Measurements from ENCODE around the gene TELO2.

TELO2 gene

DNA sequence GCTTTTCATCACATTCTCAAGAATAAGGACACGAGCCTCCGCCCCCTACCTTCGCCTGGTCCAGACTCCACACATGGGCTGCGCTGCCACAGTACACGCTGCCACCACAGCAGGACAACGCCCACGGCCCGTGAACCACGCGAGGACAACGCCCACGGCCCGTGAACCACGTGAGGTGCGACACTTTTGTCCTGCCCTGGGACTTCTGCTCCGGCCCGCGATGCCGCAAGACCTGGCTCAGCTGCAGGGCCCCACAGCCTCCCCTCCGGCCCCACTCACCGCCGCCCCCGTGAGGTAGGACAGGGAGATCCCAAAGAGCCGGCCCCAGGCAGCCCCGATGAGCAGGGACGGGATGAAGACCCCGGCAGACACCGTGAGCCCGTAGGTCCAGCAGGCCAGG lies 42.9 kb upstream of the TELO2 start:
- FAIRE-seq, result no peak
- TF ChIP-seq POLR2A (IDR thresholded peaks at IDR 0.05; ENCODE audit: low read depth, low read length), result no peak
- TF ChIP-seq TAF1 (IDR thresholded peaks at IDR 0.05; ENCODE audit: borderline replicate concordance, low read depth, low read length), result no peak
- TF ChIP-seq POLR2AphosphoS5 (IDR thresholded peaks at IDR 0.05; ENCODE audit: low read depth, low read length), result no peak
- no peak for DNase-seq (ENCODE audit: insufficient read length)

DNA sequence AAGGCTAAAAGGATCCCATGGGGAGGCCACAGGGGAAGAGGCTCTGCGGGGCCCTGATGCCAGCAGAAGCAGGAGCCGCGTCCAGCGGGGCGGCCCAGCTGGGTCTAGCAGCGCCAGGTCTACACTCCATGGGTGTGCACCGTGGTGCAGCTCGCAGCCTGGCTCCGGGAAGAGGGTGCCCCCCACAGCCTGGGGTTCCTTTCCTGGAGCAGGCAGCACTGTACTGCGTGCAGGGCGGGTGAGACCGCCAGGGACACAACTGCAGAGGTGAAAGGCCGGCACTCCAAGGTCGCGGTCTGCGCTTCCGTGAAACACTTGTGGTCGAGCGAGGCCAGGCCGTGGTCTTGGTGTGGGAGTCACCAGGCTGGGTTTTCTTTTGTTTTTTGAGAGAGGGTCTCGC lies 42.3 kb upstream of the TELO2 start:
- no peak for FAIRE-seq
- no peak for TF ChIP-seq TAF1 (IDR thresholded peaks at IDR 0.05; ENCODE audit: borderline replicate concordance, low read depth, low read length)
- no peak for TF ChIP-seq POLR2A (IDR thresholded peaks at IDR 0.05; ENCODE audit: low read depth, low read length)
- TF ChIP-seq POLR2AphosphoS5 (IDR thresholded peaks at IDR 0.05; ENCODE audit: low read depth, low read length), result no peak
- no peak for DNase-seq (ENCODE audit: insufficient read length)

DNA sequence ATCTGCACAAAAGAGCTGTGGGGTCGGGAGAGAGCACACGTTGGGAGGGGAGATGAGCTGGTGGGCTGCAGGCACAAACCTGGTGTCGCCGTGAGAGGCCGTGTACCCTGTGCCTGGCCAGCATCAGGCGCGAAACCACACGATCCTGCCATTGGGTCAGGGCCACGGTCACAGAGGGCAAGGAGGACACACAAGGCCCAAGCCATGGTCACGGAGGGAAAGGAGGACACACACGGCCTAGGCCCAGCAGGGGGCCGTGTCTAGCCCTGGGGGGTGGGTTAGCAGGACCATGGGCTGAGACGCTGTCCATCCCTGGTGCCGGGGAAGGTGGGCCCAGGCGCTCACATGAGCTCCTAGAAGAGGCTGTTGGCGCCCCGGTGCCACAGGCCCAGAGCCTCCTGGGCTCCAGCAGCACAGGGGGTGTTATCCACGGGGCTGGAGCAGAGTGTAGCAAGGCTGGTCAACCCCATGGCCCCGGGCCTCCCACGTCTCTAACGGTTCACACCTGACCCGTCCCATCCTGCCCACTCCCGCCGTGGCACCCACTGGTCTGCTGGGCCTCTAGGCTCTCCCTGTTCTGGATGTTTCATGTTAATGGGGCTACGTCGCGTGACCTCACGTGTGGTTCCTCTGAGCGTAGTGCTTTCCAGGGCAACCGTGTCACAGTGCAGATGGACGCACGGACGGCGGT lies 41.3 kb upstream of the TELO2 start:
- FAIRE-seq (no peak), DNase-seq (ENCODE audit: insufficient read length) (no peak)
- no peak for TF ChIP-seq TAF1 (IDR thresholded peaks at IDR 0.05; ENCODE audit: borderline replicate concordance, low read depth, low read length)
- no peak; the same call in 1 of the 2 replicates for TF ChIP-seq POLR2AphosphoS5 (IDR thresholded peaks at IDR 0.05; ENCODE audit: low read depth, low read length)
- TF ChIP-seq POLR2A (IDR thresholded peaks at IDR 0.05; ENCODE audit: low read depth, low read length), result no peak

DNA sequence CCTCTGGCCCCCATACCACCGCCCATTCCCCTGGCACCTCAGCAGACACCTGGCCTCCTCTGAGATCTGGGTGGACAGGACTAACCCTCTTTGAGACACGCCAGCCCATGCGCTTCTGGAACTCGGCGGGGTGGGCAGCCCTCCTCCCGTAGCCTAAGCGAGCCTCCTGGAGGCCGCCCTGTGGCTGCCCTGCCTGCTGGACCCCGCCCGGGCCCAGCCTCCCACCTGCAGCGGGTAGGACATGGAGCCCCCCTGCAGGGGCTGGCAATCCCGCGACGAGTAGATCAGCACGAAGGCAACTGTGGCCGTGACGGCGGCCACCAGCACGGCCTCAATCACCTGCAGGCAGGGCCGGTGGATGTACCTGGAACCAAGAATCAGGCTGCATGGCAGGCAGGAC lies 40.6 kb upstream of the TELO2 start:
- TF ChIP-seq TAF1 (IDR thresholded peaks at IDR 0.05; ENCODE audit: borderline replicate concordance, low read depth, low read length) (no peak), POLR2AphosphoS5 (IDR thresholded peaks at IDR 0.05; ENCODE audit: low read depth, low read length) (no peak), POLR2A (IDR thresholded peaks at IDR 0.05; ENCODE audit: low read depth, low read length) (no peak)
- DNase-seq (ENCODE audit: insufficient read length), result no peak
- FAIRE-seq, result no peak

DNA sequence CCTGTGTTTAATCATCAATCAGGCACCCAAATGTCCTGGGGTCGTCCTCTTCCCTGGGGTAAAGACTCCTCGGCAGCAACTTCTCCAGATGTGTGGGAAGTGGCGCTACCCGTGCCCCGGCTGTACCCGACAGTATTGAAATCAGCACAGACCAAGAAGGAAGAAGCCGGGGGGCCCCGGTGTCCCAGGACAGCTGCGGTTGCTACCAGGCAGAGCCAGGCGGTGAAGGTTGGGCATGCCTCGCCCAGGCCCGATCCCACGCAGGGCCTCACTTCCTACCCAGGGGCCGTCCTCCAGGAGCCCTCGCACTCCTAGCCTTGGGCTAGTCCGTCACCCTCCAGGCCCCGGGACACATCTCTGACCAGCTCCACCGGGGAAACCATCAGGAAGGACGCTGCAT lies 39.8 kb upstream of the TELO2 start:
- FAIRE-seq (no peak), DNase-seq (ENCODE audit: insufficient read length) (no peak)
- TF ChIP-seq POLR2A (IDR thresholded peaks at IDR 0.05; ENCODE audit: low read depth, low read length) (no peak), TAF1 (IDR thresholded peaks at IDR 0.05; ENCODE audit: borderline replicate concordance, low read depth, low read length) (no peak), POLR2AphosphoS5 (IDR thresholded peaks at IDR 0.05; ENCODE audit: low read depth, low read length) (no peak)

DNA sequence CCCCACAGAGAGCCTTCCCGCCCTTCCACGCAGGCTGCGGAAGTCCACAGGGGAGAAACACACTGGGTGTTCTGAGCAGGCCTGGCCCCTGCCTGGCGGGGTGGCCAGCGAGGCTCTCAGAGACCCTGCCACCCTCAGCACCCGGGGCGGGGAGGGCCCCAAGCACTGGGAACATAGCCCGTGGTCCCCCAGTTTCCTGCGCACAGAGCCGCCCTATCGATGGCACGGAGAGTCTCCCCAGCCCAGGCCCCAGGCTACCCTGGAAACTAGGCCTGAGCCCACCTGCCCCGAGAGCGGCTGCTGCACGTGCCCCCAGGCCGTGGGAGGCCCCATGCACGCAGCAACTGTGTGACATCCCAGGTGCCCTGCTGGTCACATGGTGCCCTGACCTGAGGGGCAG lies 38.6 kb upstream of the TELO2 start:
- no peak for DNase-seq (ENCODE audit: insufficient read length)
- TF ChIP-seq TAF1 (IDR thresholded peaks at IDR 0.05; ENCODE audit: borderline replicate concordance, low read depth, low read length), result no peak
- TF ChIP-seq POLR2AphosphoS5 (IDR thresholded peaks at IDR 0.05; ENCODE audit: low read depth, low read length), result no peak
- TF ChIP-seq POLR2A (IDR thresholded peaks at IDR 0.05; ENCODE audit: low read depth, low read length), result no peak
- FAIRE-seq, result no peak

DNA sequence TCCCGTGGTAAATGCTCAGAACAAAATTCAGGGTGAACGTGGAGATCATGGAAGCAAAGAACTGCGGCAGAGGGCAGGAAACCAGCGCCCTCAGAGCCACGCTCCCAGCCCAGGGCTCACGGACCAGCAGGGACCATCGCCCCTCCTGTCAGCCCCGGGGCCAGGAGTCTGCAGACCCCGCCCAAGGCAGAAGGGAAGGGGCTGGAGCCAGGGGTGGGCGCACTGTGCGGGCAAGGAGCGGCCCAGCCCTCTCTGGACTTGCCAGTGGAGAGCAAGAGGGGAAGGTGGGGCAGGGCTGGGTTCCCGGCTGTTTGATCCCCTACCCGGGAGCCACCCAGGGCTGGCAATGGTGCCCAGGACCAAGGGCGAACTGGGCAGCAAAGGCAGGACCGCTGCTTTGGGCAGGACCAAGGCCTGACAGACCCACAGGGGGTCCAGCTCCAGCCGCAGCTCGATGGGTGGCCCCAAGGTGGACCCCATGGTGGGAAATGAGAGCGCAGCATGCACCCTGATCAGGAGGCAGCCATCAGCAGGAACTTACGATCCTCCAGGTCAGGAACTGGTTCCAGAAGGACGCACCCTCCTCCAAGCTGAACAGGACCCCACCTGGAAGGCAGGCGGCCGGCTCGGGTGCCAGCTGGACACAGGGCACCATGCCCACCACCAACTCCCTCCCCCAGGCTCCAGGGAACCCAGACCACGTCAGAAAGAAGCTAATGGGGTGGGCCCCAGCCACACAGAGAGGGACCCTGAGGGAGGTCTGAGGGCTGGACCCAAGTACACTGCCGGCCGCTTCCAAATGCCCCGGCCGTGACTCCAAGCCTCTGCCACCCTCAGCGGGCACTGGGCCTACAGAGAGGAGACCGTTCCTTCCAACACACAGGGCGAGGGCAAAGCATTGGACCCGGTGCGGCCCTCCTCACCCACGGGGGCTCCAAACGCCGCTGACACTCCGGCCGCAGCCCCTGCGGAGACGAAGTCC lies 37.7 kb upstream of the TELO2 start:
- TF ChIP-seq POLR2AphosphoS5 (IDR thresholded peaks at IDR 0.05; ENCODE audit: low read depth, low read length), result no peak
- no peak for TF ChIP-seq TAF1 (IDR thresholded peaks at IDR 0.05; ENCODE audit: borderline replicate concordance, low read depth, low read length)
- no peak for TF ChIP-seq POLR2A (IDR thresholded peaks at IDR 0.05; ENCODE audit: low read depth, low read length)
- FAIRE-seq, result no peak
- DNase-seq (ENCODE audit: insufficient read length), result no peak

DNA sequence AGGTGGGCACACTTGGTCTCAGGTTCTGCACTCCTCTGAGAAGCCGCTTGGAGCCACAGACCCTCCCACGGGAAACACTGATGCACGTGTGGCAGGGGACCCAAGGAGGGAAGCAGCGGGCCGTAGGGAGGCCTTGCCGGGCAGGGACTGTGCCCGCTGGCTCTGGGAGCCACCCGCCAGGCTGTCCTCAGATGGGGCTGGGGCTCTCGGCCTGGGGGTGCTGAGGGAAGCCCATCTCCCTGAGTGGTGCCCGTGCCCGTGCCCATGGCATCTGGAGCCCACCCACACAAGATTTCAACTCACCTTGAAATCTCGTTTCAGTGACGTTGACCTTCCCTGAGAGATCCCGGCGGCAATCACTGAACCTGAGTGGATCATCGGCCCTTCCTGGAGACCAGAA lies 36.2 kb upstream of the TELO2 start:
- DNase-seq (ENCODE audit: insufficient read length) (no peak), FAIRE-seq (no peak)
- TF ChIP-seq POLR2AphosphoS5 (IDR thresholded peaks at IDR 0.05; ENCODE audit: low read depth, low read length), result no peak
- no peak for TF ChIP-seq POLR2A (IDR thresholded peaks at IDR 0.05; ENCODE audit: low read depth, low read length)
- TF ChIP-seq TAF1 (IDR thresholded peaks at IDR 0.05; ENCODE audit: borderline replicate concordance, low read depth, low read length), result no peak

DNA sequence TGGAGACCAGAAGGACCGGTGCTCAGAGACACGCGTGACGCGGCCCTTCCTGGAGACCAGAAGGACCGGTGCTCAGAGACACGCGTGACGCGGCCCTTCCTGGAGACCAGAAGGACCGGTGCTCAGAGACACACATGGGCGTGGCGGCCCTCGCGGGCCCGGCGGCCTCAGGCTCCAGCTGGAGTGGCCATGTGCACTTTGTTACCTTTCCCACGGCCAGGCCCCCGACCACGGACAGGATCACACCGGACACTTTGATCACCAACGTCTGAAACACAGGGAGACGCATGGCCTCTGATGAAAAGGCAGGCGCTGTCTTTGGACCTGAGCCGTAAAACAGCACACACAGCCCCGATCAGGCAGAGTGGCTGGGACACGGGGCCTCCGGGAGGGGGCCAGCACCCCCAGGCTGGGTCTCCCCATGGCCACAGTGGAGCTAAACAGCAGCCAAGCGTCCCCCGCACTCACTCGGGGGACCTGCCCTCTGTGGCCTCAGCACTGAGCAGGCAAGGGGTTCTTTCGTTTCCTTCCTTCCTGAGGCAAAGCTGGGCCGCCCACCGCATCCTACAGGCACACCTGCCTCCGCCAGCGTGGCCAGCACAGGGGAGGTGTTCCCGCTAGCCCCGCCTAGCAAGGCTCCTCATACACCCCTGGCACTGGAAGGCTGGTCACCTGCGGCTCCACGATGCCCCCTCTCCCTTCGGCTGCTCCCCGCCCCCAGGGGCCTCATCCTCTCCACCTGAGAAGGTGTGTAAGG lies 35.5 kb upstream of the TELO2 start:
- no peak for FAIRE-seq
- DNase-seq (ENCODE audit: insufficient read length), result no peak
- TF ChIP-seq TAF1 (IDR thresholded peaks at IDR 0.05; ENCODE audit: borderline replicate concordance, low read depth, low read length), result no peak
- no peak for TF ChIP-seq POLR2A (IDR thresholded peaks at IDR 0.05; ENCODE audit: low read depth, low read length)
- TF ChIP-seq POLR2AphosphoS5 (IDR thresholded peaks at IDR 0.05; ENCODE audit: low read depth, low read length), result no peak

DNA sequence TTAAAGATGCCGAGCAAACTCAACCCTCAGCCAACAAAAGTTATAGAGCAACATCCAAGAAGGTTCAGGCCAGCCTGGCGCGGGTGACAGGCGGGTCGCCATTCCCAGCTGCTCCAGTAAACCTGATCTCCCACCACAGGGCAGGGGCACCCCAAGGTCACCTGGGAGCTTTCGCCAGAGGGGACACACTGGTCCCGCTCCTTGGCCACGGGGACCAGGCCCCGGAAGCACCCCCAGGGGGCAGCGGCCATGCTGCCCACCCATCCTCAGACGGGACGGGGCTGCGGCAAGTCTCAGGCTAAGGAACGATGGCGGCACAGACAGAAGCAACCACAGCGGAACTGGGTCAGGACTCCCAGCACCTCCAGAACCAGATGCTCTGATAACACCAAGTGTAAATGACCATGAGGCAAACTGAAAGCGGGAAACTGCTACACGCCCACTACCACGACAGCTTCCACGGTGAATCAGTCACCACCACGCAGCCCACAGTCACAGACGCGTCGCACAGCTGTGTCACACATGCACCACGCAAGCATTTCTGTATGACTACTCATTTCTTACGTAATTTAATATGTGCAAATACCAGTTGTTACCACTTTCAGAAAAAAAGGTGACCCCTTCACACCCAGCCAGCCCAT lies 34.7 kb upstream of the TELO2 start:
- no peak for DNase-seq (ENCODE audit: insufficient read length)
- TF ChIP-seq POLR2A (IDR thresholded peaks at IDR 0.05; ENCODE audit: low read depth, low read length), result no peak
- no peak for TF ChIP-seq POLR2AphosphoS5 (IDR thresholded peaks at IDR 0.05; ENCODE audit: low read depth, low read length)
- no peak for TF ChIP-seq TAF1 (IDR thresholded peaks at IDR 0.05; ENCODE audit: borderline replicate concordance, low read depth, low read length)
- FAIRE-seq, result no peak

DNA sequence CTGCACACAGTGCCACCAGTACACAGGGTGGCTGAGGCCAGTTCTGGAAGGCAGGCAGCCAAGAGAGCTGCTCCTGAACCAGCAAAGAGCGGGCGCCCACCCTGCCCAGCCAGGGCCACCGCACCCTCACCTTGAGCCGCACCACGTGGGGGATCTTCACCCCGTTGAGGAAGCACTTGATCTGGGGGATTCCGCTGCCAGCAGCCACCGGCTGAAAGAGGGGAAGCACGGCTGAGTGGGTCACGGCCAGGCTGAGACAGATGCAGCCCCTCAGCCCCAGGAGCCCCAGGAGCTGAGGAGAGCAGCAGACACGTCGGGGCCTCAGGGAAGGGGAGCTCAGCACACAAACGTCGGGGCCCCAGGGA lies 34.2 kb upstream of the TELO2 start:
- no peak for DNase-seq (ENCODE audit: insufficient read length)
- peak; percentile 69 for FAIRE-seq
- TF ChIP-seq POLR2A (IDR thresholded peaks at IDR 0.05; ENCODE audit: low read depth, low read length), result no peak
- TF ChIP-seq TAF1 (IDR thresholded peaks at IDR 0.05; ENCODE audit: borderline replicate concordance, low read depth, low read length), result no peak
- TF ChIP-seq POLR2AphosphoS5 (IDR thresholded peaks at IDR 0.05; ENCODE audit: low read depth, low read length), result no peak

All from GM12892 (cell line).